Upper lobe of right lung (tissue), 1 donor: ENCODE data around the gene LHX8. TPM values are rescaled to one million over a fixed set of nuclear protein-coding genes. Genes with fewer than 3 reads are reported as not detected.

Source experiments
- ATAC-seq: fragments of 200-7000 bp; cut with Tn5 transposase; one replicate; pipeline ENCODE4 v1.9.1; 2020; ENCODE audit warnings: mild to moderate bottlenecking, moderate library complexity
- DNase-seq: peaks from one replicate; pipeline ENCODE4 v3.0.0-alpha.2; 2020
- H3K27ac ChIP-seq: fragments of 200-600 bp; one replicate; pipeline ENCODE4 v1.8.0; 2022
- H3K27me3 ChIP-seq: fragments of 200-600 bp; one replicate; pipeline ENCODE4 v1.8.0; 2022; ENCODE audit warnings: mild to moderate bottlenecking
- H3K36me3 ChIP-seq: fragments of 200-600 bp; one replicate; pipeline ENCODE4 v1.8.0; 2022
- H3K4me1 ChIP-seq: fragments of 200-600 bp; one replicate; pipeline ENCODE4 v1.8.0; 2022
- H3K4me3 ChIP-seq: fragments of 200-600 bp; one replicate; pipeline ENCODE4 v1.8.0; 2022; ENCODE audit warnings: mild to moderate bottlenecking
- H3K9me3 ChIP-seq: fragments of 200-600 bp; one replicate; pipeline ENCODE4 v1.8.0; 2022
- intact Hi-C: fragments of 100-400 bp; cut with DNase I; formaldehyde crosslinking; loops from one replicate; pipeline ENCODE4 v1.11.0; 2022
- total RNA-seq: library from RNA; stranded (reverse); fragmentation: NEBNext Ultra II Directional; extraction: Animal tissue kit (Norgen Biotek cat#: 25700); gene quantifications from one replicate; pipeline ENCODE4 v1.2.1, GENCODE V29; 2021
- TF ChIP-seq, protein P1 (sequence below): fragments of 200-600 bp; IDR thresholded peaks from one replicate; pipeline ENCODE4 v1.8.0; 2022; ENCODE audit warnings: antibody characterized with exemption
- donor health status: DM: no; HTN: yes; CAD: no; lungs with severe emphysema.

The LHX8 gene
- total RNA-seq, 1 donor from 2014 or later, result not detected

- Histone ChIP-seq H3K4me3 (no peak overlapping the region), H3K4me1 (no peaks in the 10 kb centered on the region), H3K36me3 (no peaks in the 10 kb centered on the region), H3K9me3 (no peaks in the 10 kb centered on the region), H3K27me3 (peaks cover 71% of the 10 kb centered on the region), H3K27ac (no peak overlapping the region)
- DNase-seq (no peak), ATAC-seq (peak; percentile 19)
- TF ChIP-seq, protein P1, sequence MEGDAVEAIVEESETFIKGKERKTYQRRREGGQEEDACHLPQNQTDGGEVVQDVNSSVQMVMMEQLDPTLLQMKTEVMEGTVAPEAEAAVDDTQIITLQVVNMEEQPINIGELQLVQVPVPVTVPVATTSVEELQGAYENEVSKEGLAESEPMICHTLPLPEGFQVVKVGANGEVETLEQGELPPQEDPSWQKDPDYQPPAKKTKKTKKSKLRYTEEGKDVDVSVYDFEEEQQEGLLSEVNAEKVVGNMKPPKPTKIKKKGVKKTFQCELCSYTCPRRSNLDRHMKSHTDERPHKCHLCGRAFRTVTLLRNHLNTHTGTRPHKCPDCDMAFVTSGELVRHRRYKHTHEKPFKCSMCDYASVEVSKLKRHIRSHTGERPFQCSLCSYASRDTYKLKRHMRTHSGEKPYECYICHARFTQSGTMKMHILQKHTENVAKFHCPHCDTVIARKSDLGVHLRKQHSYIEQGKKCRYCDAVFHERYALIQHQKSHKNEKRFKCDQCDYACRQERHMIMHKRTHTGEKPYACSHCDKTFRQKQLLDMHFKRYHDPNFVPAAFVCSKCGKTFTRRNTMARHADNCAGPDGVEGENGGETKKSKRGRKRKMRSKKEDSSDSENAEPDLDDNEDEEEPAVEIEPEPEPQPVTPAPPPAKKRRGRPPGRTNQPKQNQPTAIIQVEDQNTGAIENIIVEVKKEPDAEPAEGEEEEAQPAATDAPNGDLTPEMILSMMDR, result no peak
- intact Hi-C loops, result no loop called here
Measured at GRCh38 chr1:75125161-75125726, 8.9 kb upstream of the LHX8 start.

GRCh38 chr1:75126611-75127101, 7.5 kb upstream of the LHX8 start:
- no peaks in the 10 kb centered on the region for H3K4me1 ChIP-seq
- intact Hi-C loops, result no loop called here
- TF ChIP-seq, protein P1, result no peak
- DNase-seq (no peak), ATAC-seq (no peak)
- H3K9me3 ChIP-seq, result no peaks in the 10 kb centered on the region
- no peaks in the 10 kb centered on the region for H3K36me3 ChIP-seq
- peaks cover 85% of the 10 kb centered on the region for H3K27me3 ChIP-seq
- no peak overlapping the region for H3K27ac ChIP-seq
- no peak overlapping the region for H3K4me3 ChIP-seq

- intact Hi-C loops, result no loop called here
- DNase-seq (no peak), ATAC-seq (no peak)
- no peak overlapping the region for H3K4me3 ChIP-seq
- no peaks in the 10 kb centered on the region for H3K4me1 ChIP-seq
- peaks cover 93% of the 10 kb centered on the region for H3K27me3 ChIP-seq
- no peak overlapping the region for H3K27ac ChIP-seq
- TF ChIP-seq, protein P1, result no peak
- no peaks in the 10 kb centered on the region for H3K36me3 ChIP-seq
- no peaks in the 10 kb centered on the region for H3K9me3 ChIP-seq
Measured at GRCh38 chr1:75127916-75128717, 6.1 kb upstream of the LHX8 start.

DNA sequence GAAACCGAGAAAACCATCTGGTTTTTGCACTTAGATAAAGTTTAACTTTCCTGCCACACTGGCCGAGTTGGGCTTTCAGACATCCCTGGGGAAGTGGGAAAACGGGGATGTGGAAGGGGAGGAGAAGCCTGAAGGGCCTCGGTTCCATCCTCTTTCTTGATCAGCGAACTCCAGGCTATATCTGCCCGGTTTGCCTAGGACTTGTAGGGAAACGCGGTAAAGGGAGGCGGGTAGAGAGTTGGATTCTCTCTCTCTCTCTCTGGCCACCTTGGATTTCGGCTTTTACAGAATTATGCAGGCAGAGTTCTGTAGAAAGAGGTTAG, 4.6 kb upstream of the LHX8 start:
- Histone ChIP-seq H3K36me3 (no peaks in the 10 kb centered on the region), H3K4me3 (no peak overlapping the region), H3K27me3 (peaks cover 98% of the 10 kb centered on the region), H3K9me3 (no peaks in the 10 kb centered on the region), H3K4me1 (no peaks in the 10 kb centered on the region), H3K27ac (no peak overlapping the region)
- TF ChIP-seq, protein P1, result no peak
- ATAC-seq, result no peak
- DNase-seq, result no peak
- intact Hi-C loops, result no loop called here

DNA sequence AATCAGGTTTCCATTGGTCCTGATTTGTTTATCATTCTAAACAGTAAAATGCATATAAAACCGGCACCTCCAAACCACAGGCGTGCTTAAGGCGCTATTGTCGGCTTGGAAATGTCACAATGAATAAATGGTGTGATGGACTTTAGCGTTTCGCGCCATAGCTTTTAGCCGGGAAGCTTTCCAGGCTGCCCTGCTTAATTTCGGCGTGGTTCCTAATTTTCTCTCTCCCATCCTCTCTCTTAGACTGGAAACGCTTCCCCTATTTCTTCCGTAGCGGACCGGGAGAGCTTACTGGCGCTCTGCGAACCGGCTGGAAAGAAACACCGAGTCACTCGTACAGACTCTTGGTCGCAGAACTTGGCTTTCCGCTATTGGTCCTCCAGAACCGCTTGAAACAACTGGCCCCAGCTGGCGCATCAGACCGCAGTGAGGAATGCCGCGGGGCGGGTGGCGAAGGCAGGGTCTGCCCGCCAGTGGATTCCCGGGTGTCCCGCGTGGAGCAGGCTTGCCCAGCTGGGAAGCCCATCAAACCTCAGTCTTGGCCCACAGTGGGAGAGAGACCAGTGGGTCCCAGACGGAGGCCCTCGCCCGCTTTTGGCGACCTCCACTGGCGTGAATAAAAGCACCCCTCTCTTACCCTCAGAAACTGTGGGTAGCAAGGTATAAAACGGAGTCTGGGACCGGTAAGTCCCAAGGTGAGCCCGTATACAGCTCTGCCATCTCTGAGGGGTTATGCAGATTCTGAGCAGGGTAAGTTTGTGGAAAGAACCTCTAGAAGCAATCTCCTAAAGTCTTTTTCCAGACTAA, 4.0 kb upstream of the LHX8 start:
- DNase-seq, result no peak
- Histone ChIP-seq H3K4me1 (peaks cover 5% of the 10 kb centered on the region), H3K27me3 (peaks cover 98% of the 10 kb centered on the region), H3K27ac (no peak overlapping the region), H3K4me3 (no peak overlapping the region), H3K36me3 (no peaks in the 10 kb centered on the region), H3K9me3 (no peaks in the 10 kb centered on the region)
- no peak for ATAC-seq
- intact Hi-C loops, result no loop called here
- TF ChIP-seq, protein P1, result no peak
